OCI-LY1 (cell line): ENCODE data around the gene GRK5.

Experiments used
- H2AFZ ChIP-seq: fragments of 200-600 bp; sonication (generic), shearing (Covaris generic); 2 replicates; pipeline ENCODE4 v1.6.0; 2014; ENCODE audit warnings: antibody characterized with exemption, mild to moderate bottlenecking, low read length
- H3F3A ChIP-seq: fragments of 200-600 bp; sonication (generic), shearing (Covaris generic); 2 replicates; pipeline ENCODE4 v1.6.0; 2014; ENCODE audit warnings: mild to moderate bottlenecking, antibody characterized with exemption, low read length, moderate library complexity; ENCODE audit not compliant: insufficient read depth
- H3K27ac ChIP-seq: fragments of 200-600 bp; sonication (generic); 2 replicates; pipeline ENCODE4 v1.5.1; 2014; ENCODE audit warnings: low read length, mixed run types, mild to moderate bottlenecking, low read depth; ENCODE audit not compliant: poor library complexity, severe bottlenecking
- H3K27me3 ChIP-seq: fragments of 200-600 bp; sonication (generic); 2 replicates; pipeline ENCODE4 v1.6.0; 2014; ENCODE audit warnings: antibody characterized with exemption, mild to moderate bottlenecking, low read length, moderate library complexity; ENCODE audit not compliant: insufficient read depth
- H3K36me3 ChIP-seq: fragments of 200-600 bp; sonication (generic); 2 replicates; pipeline ENCODE4 v1.6.1; 2014; ENCODE audit warnings: mild to moderate bottlenecking, antibody characterized with exemption, low read length, moderate library complexity, mixed read lengths; ENCODE audit not compliant: insufficient read depth
- H3K4me1 ChIP-seq: fragments of 200-600 bp; sonication (generic); 2 replicates; pipeline ENCODE4 v1.5.1; 2014; ENCODE audit warnings: mild to moderate bottlenecking, low read length, moderate library complexity; ENCODE audit not compliant: insufficient read depth, severe bottlenecking
- H3K4me2 ChIP-seq: fragments of 200-600 bp; sonication (generic), shearing (Covaris generic); 2 replicates; pipeline ENCODE4 v1.6.1; 2014; ENCODE audit warnings: low read length
- H3K4me3 ChIP-seq: fragments of 200-600 bp; sonication (generic); 2 replicates; pipeline ENCODE4 v1.5.1; 2014; ENCODE audit warnings: low read length, low read depth, mild to moderate bottlenecking, mixed read lengths; ENCODE audit not compliant: poor library complexity, severe bottlenecking
- H3K79me2 ChIP-seq: fragments of 200-600 bp; shearing (Covaris generic); 2 replicates; pipeline ENCODE4 v1.6.1; 2016; ENCODE audit warnings: mixed run types, low read length, mixed read lengths; ENCODE audit not compliant: insufficient read depth
- H3K9ac ChIP-seq: fragments of 200-600 bp; sonication (generic), shearing (Covaris generic); 2 replicates; pipeline ENCODE4 v1.6.1; 2014; ENCODE audit warnings: mild to moderate bottlenecking, low read length, mixed read lengths
- H3K9me2 ChIP-seq: fragments of 200-600 bp; sonication (generic), shearing (Covaris generic); 2 replicates; pipeline ENCODE4 v1.6.1; 2014; ENCODE audit warnings: low read depth, mild to moderate bottlenecking, low read length, mixed read lengths
- H3K9me3 ChIP-seq: fragments of 200-600 bp; shearing (Covaris generic); 2 replicates; pipeline ENCODE4 v1.6.1; 2014; ENCODE audit warnings: low read length, mixed read lengths
- H4K20me1 ChIP-seq: fragments of 200-600 bp; sonication (generic), shearing (Covaris generic); 2 replicates; pipeline ENCODE4 v1.6.0; 2016; ENCODE audit warnings: mild to moderate bottlenecking, low read length; ENCODE audit not compliant: insufficient read depth
- CTCF ChIP-seq: fragments of 200-600 bp; sonication (generic), shearing (Covaris generic); IDR thresholded peaks from 2 replicates; pipeline ENCODE4 v1.5.1; 2017; ENCODE audit warnings: mild to moderate bottlenecking, antibody characterized with exemption, low read length, moderate library complexity, mixed read lengths
- EZH2 ChIP-seq: fragments of 200-600 bp; sonication (generic), shearing (Covaris generic); IDR thresholded peaks from 2 replicates; pipeline ENCODE4 v1.8.0; 2017; ENCODE audit warnings: borderline replicate concordance, mixed run types, mild to moderate bottlenecking, antibody characterized with exemption, low read length, moderate library complexity, mixed read lengths

Gene GRK5

GRCh38 chr10:119190954-119191785 is 16.2 kb upstream of the GRK5 start:
- H3K79me2 ChIP-seq, result no peaks in the 10 kb centered on the region
- H3K9me2 ChIP-seq, result no peaks in the 10 kb centered on the region
- H3K27ac ChIP-seq, result no peak overlapping the region
- no peaks in the 10 kb centered on the region for H4K20me1 ChIP-seq
- no peak overlapping the region for H3K4me2 ChIP-seq
- no peaks in the 10 kb centered on the region for H3K36me3 ChIP-seq
- no peaks in the 10 kb centered on the region for H3K27me3 ChIP-seq
- no peak overlapping the region for H3K9ac ChIP-seq
- no peak overlapping the region for H3K4me3 ChIP-seq
- no peak for TF ChIP-seq EZH2
- TF ChIP-seq CTCF, result no peak
- no peaks in the 10 kb centered on the region for H3F3A ChIP-seq
- no peaks in the 10 kb centered on the region for H3K4me1 ChIP-seq
- no peak overlapping the region for H2AFZ ChIP-seq
- H3K9me3 ChIP-seq, result no peaks in the 10 kb centered on the region

GRCh38 chr10:119191881-119192280 is 15.5 kb upstream of the GRK5 start:
- H4K20me1 ChIP-seq, result no peaks in the 10 kb centered on the region
- no peaks in the 10 kb centered on the region for H3K9me3 ChIP-seq
- no peaks in the 10 kb centered on the region for H3K36me3 ChIP-seq
- H3K4me1 ChIP-seq, result no peaks in the 10 kb centered on the region
- no peak overlapping the region for H3K9ac ChIP-seq
- H3K27ac ChIP-seq, result no peak overlapping the region
- no peaks in the 10 kb centered on the region for H3K27me3 ChIP-seq
- no peaks in the 10 kb centered on the region for H3K9me2 ChIP-seq
- no peak overlapping the region for H3K4me2 ChIP-seq
- H3K4me3 ChIP-seq, result no peak overlapping the region
- H3K79me2 ChIP-seq, result no peaks in the 10 kb centered on the region
- no peak for TF ChIP-seq CTCF
- TF ChIP-seq EZH2, result no peak
- no peak overlapping the region for H2AFZ ChIP-seq
- H3F3A ChIP-seq, result no peaks in the 10 kb centered on the region

- H3K9me2 ChIP-seq, result no peaks in the 10 kb centered on the region
- H3K9me3 ChIP-seq, result no peaks in the 10 kb centered on the region
- H3K4me2 ChIP-seq, result no peak overlapping the region
- no peaks in the 10 kb centered on the region for H3K4me1 ChIP-seq
- no peak overlapping the region for H3K9ac ChIP-seq
- H3K27me3 ChIP-seq, result no peaks in the 10 kb centered on the region
- no peaks in the 10 kb centered on the region for H3K79me2 ChIP-seq
- H4K20me1 ChIP-seq, result no peaks in the 10 kb centered on the region
- TF ChIP-seq CTCF (no peak), EZH2 (no peak)
- H3K36me3 ChIP-seq, result no peaks in the 10 kb centered on the region
- H3F3A ChIP-seq, result no peaks in the 10 kb centered on the region
- no peak overlapping the region for H3K4me3 ChIP-seq
- no peak overlapping the region for H3K27ac ChIP-seq
- no peak overlapping the region for H2AFZ ChIP-seq
These were observed 9.4 kb upstream of the GRK5 start for GRCh38 chr10:119197921-119198320.
